Erythroblast (primary cell): ENCODE measurements around the gene VRK3.

ENCODE experiments used
- GATA1 ChIP-seq: IDR thresholded peaks from 2 replicates; pipeline ENCODE4 v1.6.1; 2011; ENCODE audit warnings: low read depth, mild to moderate bottlenecking, control low read depth, low read length, moderate library complexity
- POLR2A ChIP-seq: IDR thresholded peaks from 2 replicates; pipeline ENCODE4 v1.6.1; 2011; ENCODE audit warnings: mild to moderate bottlenecking, low read length

GRCh38 chr19:49956115-49956495 is 69.1 kb downstream of the VRK3 start:
- no peak for TF ChIP-seq POLR2A
- no peak for TF ChIP-seq GATA1
